Esophagus squamous epithelium (tissue), 4 donors: ENCODE data around the gene SEPHS2.

Source experiments
- CTCF ChIP-seq, 6 experiments: fragments of 450-650 bp in 4 of 6; fragments of 200-600 bp in 2 of 6; sonication (generic) in 2 of 6; IDR thresholded peaks; one replicate each; pipeline ENCODE4 v1.5.1; 2016 to 2019; ENCODE audit warnings: antibody characterized with exemption in 6 of 6, mild to moderate bottlenecking in 4 of 6, moderate library complexity in 4 of 6
- POLR2A ChIP-seq, 4 donors: fragments of 450-650 bp; IDR thresholded peaks; one replicate each; pipeline ENCODE4 v1.6.1; 2017; ENCODE audit warnings: antibody characterized with exemption in 4 of 4, mild to moderate bottlenecking in 4 of 4, moderate library complexity in 3 of 4

DNA sequence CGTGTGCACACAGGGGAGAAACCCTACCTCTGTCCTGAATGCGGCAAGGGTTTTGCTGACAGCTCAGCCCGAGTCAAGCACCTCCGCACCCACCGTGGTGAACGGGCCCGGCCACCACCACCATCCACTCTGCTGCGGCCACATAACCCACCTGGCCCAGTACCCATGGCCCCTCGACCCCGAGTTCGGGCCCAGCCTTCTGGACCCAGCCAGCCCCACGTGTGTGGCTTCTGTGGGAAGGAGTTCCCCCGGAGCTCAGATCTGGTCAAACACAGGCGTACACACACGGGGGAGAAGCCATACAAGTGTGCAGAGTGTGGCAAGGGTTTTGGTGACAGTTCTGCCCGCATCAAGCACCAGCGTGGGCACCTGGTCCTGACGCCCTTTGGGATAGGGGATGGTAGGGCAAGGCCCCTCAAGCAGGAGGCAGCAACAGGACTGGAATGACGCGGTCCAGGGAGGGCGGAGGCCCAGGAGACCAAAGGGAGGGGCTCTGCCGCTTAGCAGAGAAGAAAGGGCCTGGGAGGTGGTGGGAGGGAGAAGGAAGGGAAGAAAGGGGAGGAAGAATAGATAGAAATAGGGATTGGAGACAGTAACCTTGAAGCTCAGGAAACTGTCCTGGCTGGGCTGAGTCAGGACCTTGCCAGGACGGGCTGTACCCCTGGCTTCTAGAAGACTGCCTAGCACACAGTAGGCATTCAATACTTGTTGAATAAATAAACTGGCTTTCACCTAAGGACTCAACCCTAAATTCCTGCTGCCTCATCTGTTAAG is 46.8 kb downstream of the SEPHS2 start:
- TF ChIP-seq CTCF (IDR thresholded peaks at IDR 0.05) (no peak), POLR2A (IDR thresholded peaks at IDR 0.05) (no peak)
